ENCODE data around the gene DNAJB8.

Gene DNAJB8

DNA sequence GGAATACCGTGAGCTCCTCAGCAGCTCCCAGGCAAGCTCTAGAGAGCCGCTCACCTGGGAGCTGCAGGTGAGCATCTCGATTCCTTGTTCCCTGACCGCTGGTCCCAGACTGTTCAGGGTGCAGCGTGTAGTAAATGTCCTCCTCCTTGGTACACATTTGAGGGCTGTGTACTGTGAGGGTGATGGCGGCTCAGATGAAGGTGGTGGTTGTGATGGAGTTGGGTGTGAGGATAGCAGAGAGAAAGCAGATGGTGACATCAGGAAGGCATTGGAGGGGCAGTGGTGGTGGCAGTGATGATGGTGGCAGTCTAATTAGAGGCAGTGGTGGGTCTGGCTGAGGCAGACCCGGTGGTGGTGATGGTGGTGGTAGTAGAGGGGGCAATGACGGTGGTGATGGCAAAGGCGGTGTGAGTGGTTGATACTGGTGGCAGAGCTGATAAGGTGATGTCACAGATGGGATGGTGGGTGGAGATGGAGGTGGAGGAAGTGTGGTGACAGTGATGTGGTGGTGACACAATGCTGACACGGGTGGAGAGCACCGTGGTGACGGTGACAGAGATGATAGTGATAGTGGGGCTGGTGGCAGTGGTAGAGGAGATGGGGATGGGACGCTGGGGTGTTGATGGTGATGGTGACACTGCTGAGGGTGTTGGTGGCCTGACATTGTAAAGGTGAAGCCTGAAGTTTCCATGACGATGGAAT is at the start of gene DNAJB8:
Gene DNAJB8 (minus strand): TSS at position 51 of the 702 bp plus-strand sequence. CDS start 3,645 bp downstream, outside the sequence.
- DNase-seq, result peak; percentile 6

DNA sequence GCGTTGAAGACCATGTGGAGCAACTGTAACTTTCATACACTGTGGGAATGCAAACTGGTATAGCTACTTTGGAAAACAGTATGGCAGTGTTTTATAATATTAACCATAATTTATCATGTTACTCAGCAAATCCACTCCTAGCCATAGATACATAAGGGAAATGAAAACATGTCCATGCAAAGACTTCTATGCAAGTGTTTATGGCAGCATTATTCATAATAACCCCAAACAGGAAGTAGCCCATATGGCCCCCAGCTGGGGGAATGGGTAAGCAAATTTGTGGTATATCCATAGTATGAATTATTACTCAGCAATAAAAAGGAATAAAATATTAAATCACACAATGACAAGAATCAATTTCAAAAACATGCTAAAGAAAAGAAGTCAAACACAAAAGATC is 49.3 kb upstream of the DNAJB8 start:
- DNase-seq, result no peak

DNA sequence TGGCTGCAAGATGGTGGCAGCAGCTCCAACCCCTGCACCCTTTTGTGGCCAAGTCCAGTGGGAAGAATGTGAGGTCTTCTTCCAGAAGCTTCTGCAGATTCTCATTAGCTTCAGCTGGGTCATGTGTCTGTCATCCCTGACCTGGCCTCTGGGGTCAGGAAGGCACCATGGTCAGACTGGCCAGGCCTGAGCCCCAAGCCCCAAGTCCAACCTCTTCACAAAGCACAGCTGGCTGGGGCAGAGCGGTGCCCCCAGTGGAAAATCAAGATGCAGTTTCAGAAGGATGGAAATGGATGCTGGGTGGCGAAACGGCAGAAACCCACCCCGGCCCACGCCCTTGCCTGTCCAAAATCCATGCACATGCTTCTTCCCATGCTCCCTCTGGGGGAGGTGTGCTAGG is 42.2 kb upstream of the DNAJB8 start:
- DNase-seq, result no peak

DNA sequence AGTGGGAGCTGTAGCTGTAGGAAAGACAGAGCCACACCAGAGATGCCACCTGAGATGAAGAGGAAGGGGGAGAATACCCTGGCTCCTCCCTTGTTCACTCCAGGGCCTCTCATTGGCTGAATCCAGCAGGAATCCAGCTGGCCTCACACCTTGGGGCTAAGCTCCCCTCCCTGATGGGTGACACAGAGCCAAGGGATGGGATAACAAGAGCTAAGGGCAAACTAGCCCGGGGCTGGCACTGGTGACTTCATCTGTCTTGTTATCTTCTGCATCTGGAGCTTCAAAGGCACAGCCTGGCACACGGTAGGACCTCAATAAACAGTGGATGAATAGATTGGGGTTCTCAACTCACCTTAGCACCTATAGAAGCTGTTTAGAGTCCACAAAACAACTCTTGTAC is 40.1 kb upstream of the DNAJB8 start:
- DNase-seq, result no peak

DNA sequence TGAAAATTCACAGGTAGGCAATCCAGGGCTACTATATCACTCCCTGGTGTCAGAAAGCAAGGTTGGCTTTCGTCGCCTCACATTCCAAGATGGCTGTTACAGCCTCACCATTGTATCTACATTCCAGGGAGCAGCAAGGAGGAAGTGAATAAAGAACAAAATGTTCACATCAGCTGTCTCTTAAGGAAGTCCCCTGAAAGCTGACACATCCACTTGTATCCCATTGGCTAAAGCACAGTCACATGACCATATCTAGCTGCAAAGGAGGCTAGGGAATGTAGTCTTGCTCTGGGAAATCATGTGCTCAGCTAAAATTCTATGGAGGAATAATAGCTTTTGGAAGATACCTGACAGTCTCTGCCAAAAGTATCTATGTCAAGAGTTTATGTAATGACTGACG is 39.1 kb upstream of the DNAJB8 start:
- no peak for DNase-seq

DNA sequence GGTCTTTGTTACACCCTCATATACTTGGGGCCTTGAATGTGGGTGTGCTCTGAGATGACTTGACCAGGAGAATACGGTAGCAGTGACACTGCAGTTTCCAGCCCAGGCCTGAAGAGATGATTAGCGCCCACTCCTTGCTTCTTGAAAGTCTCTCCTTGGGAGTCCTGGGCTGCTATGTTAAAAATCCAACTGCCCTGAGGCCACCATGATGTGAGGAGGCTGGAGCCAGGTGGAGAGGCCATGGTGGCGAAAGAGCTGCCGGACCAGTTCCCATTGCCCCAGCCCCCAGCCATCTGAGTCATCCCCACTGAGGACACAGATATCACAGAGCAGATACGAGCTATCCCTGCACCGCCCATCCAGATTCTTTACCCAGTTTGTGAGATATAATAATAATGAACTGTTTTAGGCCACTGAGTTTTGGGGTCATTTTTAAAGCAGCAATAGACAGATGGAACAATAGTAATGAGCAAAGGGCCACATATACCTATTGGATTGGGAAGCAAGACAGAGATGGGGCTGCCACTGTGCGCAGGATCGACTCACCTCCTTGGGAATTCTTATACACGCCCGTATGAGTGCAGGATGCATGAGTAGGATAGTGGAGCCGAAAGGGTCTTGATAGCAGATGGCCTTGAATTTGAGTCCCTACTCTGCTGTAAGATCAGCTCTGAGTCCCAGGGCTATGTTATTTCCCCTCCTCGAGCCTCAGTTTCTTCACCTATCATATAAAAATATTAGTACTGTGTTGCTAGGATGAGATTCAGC is 38.5 kb upstream of the DNAJB8 start:
- DNase-seq, result no peak

DNA sequence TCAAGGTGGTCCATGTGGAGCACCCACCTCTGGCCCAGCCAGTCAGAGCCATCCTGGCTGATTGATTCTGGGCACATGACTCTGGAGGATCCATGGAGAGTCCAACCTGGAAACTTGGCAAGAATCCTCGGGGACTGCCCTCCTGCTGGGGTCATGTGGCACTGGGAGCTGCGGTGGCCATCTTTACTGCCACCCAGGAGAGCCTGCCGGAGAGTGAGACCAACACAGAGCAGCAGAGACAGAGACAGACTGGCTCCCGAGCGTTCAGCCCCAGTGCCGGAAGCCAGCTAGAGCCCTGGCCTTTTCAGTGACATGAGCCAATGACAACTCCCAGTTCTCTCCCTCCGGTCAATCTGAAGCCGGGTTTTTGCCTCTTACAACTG is 37.8 kb upstream of the DNAJB8 start:
- DNase-seq, result no peak

DNA sequence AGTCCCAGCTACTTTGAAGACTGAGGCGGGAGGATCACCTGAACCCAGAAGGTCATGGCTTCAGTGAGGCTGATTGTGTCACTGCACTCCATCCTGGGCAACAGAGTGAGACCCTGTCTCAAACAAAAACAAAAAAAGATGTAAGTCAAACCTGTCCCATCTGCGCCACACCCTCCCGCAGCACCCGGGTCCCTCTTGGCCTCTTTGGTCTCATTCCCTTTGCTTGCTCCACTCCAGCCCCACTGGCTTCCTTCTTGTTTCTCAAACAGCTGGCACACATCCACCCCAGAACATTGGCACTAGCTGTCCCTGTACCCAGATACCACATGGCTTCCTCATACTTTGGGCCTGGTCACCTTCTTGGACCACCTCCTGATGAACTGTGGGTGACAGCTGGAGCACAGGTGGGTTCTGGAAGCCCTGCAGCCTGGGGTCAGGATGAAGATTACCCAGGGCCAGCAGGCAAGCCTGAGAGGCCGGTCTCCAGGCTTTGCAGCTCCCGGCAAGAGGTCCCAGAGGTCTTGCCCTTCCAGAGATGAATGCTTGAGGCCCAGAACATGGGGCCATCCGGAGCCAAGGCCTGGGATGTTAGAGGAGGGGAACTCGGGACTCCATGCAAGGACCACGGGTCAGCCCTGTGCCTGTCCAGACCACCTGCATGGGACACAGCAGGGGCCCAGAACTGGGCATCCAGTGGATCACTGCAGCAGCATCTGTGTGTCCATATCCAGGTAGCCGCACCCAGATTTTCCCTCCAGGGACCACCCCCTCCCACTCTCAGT is 37.3 kb upstream of the DNAJB8 start:
- no peak for DNase-seq

DNA sequence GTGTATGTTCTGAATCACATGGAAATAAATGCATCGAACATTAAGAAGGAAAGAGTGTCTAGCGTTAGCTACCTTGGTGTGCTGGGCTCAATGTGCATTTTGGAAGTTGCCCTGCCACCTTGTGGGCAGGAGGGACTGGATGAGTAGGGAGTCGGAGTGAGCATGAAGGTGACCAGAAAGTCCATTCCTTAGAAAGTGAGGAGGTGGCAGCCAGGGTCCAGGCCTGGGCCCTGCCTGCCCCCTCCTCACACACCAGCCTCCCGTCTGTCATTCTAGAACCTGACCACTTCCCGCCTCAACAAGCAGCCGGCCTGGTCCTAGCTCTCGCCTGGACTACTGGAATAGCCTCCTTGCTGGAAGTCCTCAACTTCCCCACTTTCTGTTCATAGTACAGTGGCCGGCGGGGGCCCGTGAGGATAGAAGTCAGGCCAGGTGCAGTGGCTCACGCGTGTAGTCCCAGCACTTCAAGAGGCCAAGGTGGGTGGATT is 36.5 kb upstream of the DNAJB8 start:
- no peak for DNase-seq

DNA sequence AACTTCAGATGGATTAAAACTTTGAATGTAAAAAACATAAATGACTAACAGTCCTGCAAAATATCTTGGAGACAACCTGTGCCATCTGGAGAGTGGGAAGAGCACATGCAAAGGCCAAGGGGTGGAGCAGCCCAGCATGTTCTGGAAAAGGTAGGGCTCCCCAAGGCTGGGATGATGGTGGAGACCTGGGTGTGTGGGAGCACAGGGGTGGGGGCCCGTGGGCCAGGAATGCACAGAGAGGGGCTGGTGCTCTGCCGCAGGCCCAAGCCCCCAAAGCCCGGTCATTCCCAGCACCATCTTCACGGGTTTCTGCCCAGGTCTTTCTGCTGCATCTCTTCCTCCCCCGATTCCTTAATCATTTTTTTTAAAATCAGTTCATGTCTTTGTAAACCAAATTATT is 36.0 kb upstream of the DNAJB8 start:
- no peak for DNase-seq

DNA sequence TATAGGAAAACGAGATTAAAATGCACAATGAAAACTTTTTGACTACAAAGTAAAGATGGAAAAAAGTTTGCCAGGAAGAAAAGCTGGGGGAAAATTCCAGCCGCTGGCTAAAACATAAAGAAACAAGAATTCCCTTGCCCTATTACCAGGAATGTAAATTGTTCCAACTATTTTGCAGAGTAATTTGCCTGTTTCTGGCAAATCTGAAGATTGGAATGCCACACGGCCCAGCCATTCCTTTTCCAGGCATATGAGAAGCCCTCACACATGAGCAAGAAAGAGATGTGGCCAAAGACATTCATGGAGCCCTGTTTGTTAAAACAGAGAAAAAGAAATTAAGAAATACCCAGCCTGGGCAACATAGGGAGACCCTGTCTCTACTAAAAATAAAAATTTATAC is 34.7 kb upstream of the DNAJB8 start:
- DNase-seq, result no peak

DNA sequence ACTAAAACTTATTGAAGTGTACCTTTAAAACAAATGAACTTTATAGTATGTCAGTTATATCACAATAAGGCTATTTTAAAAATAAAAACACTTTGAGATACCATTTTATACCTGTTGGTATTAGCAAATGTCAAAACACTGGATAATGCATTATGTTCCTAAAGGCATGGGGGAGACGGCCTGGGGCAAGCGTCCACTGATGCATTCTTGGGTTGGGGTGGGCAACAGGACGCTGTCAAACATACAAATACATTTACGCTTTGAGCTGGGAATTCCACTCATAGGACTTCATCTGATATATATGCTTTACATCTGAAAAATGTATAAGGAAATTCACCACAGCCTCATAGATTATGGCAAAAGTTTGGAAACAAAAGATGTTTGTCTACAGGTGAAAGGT is 33.9 kb upstream of the DNAJB8 start:
- no peak for DNase-seq

DNA sequence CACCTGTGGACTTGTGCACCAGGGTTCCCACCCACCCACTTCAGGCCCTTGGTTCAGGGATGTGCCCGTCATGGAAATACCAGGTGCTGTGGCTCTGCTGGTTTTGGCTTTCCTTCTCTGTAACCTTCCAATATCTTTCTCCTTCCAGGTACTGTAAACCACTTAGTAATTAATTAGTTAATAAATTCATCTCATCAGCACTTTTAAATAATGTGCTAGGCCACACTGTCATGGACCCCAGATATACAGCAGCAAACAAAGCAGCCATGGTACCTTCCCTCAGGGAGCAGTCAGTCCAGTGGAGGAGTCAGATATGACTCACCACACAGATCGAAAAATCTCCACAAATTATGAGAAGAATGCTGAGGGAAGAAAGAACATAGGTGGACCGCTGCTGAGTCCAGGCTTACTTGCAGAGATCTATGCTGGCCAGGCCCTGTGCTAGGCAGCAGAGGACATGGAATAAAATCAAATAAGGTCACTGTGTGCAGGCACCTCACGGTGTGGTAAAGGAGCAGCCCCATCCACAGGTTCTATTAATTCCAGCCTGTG is 33.1 kb upstream of the DNAJB8 start:
- DNase-seq, result no peak

DNA sequence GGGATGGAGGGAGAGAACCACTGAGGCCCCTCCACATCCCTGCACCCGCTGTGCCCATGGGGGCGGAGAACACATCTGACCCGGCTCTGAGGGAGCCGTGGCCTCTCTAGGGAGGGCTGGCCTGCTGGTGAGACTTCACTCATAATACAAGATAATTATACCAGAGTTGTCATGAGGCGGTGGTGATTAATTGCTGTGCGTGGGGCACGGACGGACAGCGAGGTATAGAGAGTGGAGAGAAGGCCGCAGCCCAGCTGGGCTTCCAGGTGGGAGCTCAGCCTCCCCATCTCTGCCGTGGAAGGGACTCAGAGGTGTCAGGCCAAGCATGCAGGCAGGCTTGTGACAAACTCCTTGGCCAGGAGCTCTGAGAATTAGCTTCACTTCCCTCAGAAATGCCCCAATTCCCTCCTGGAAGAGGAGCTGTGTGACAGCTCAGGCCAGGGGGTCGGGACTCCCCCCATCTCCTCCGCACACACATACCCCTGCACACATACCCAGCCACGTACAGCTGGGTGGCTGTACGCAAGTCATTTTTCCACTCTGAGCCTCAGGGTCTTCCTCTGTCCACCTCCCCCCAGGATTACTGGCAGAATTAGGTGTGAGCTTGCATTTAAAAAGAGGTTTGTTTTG is 32.3 kb upstream of the DNAJB8 start:
- no peak for DNase-seq

DNA sequence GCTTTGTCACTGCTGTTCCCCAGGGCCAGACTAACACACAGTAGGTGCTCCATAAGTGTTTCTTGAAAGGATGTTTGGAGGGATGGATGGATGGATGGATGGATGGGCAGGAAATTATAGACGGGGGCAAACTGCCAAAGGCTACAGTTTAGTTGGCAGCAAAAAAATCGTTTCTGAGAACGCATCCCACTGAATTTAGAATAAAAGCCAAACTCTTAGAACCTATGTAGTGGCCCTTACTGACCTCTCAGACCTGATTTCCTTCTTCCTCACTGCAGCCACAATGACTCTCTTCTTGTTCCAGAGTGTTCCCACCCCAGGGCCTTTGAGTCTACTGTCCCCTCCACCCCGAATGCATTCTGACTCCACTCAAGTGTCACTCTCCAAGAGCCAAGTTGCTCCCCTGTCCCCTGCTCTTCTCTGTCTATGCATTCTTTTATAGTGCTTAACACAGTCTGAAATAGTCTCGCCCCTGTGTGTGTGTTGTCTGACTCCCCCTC is 31.5 kb upstream of the DNAJB8 start:
- no peak for DNase-seq

DNA sequence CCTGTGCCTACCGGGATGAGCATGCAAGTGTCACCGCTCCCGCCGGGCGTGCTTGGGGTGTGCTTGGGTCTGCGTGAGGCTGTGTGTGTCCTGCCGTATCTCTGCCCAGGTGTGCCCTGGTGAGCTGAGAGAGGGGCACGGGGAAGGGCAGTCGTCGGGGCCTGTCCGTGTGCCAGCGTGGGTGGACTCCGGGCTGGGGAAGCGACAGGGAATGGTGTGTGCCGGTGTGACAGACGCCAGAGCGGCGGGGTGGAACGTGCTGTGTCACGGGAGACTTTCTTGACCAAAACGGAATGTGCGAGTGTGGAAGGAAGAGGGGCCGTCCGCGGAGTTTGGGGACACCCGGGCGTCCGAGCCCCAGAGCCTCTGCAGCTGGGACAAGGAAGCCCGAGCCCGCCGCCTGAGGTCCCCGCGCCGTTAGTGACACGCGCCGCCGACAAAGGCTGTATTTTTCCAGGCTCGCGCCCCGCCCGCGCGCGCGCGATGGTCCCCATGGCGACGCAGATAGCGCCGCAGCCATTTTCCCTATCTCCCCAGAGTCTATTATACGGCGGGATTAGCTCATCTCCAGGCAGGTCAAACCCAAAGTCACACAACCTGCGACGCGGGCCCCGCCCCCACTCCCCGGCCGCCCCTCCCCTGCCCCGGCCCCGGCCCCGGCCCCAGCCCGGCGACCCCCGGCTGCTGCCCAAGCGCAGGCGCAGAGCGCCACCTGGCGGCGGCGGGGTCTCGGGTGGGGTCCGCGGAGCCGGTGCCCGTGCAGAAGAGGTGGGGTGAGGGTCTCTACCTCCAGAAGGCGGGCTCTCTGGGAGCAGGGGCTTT is 30.8 kb upstream of the DNAJB8 start:
- DNase-seq, result peak; percentile 61

DNA sequence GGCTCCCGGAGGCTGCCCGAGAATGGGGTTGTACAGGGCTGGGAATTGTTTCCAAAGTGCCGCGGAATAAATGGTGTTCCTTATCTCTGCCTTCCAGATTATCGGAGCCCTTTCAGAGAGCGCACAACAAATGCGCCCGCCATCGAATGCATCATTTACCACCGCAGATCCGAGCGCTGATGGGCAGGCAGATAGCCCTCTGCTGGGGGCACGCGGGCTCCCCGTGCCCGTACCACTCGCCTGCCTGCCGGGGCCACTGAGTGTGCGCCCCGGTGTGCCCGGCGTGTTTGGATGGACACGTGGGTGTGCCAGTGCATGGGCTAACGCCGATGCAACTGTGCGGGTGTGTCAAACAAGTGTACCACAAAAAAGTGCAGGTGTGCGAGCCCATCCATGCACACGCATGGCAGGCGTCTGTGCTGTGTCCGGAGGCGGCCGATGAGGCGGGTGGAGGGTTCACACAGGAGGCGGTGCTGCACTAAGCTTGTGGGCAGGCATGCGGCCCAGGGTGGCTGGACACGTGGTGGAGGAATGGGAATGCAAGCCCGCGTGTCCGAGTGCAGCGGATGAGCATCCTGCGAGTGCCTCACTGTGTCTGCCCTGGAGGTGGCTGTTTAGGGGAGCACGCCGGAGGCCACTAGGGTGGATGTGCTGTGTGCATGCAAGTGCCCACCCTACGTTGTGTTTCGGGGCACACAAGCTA is 30.1 kb upstream of the DNAJB8 start:
- no peak for DNase-seq

DNA sequence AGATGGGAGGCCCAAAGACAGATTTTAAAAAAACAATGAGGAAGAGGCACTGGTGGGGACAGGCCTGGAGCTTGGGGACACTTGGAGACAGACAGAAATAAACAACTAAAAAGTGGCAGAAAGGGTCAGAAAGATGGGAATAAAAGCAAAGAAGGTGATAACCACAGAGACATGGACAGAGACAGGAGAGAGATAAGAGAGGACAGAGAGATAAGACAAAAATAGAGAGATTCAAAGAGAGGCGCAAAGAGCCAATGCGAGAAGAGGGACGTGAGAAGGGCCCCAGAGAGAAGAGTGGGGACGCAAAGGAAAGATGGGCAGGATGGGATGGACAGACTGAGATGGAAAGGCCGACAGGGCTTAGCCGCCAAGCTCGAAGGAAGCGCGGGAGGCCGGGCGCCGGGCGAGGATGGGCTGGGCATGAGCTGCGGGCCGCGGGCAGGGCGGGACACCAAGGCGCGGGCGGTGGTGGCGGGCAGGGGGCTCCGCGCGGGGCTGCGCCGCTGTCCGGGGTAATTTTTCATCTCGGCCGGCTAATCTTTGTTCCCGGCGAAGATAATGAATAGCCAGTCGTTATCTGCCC is 29.4 kb upstream of the DNAJB8 start:
- DNase-seq, result no peak

DNA sequence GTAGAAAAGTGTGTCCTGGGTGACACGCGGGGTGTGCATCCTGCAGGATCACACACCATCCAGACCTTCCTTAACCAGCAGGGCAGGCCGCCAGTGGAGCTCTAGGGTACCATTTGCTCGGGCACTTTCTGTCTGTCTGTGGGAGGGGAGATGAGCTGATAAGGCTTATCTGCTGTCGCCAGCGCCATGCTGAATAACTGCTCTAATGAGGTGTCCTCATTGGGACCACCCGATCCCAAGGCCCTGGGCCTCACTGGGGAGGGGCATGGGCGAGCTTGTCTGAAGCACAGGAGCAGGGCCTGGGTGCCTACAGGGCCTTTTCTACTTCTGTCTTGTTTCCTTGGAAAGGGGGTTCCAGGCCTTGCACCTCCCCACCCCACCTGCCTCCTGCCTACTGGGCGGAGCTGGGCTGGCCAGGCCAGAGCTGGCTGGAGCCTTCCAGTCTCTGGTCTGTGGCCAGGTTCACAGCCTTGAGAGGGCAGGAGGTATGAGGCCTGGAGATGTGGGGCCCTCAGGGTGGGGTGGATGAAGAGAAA is 28.8 kb upstream of the DNAJB8 start:
- DNase-seq, result no peak

DNA sequence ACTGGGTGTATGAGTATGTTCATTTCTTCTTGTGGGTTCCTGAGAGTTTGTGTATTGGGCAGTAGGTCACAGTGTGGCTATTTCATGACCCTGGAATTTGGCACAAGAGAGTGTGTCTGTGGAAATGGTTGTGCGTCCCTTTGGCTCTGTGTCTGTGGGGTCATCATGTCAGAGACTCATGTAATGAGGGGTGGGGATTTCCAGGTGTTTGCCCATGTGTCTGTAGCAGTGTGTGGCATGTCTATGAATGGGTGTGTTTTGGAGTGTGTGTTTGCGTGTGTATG is 27.6 kb upstream of the DNAJB8 start:
- no peak for DNase-seq
